DMS153 (cell line): ENCODE results near the gene ADAMTS14.

Experiments used
- DNase-seq: peaks from one replicate; lab custom pipeline; 2025; lab: John Stamatoyannopoulos, UW

ADAMTS14 gene

DNA sequence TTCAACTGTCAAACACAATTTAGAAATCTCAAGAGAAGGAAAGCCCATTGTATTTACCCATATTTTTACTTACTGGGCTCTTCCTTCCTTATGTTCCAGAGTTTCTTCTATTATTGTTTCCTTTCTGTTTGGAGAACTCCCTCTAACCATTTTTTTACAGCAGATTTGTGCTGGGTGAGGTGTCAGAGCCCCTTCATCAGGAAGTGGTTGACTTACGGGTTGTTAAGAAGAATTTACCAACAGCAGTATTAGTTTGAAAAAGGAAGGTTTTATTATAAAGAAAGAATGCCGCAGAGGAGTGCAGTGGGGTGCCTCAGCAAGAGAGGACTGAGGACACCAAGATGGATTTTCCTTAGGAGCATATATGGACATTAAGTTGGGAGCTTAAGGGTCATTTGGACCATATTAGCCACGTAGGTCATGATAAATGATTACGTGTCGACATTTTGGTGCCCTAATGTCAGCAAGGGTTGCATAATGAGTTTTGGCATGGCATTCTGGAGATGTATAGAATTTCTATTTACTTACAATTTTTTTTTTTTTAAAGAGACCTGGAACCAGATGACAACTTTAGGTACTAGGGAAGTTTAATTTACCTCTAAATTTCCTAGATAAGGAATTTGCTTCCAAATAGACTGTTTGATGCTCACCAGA is 119.2 kb downstream of the ADAMTS14 start:
- DNase-seq = no peak

DNA sequence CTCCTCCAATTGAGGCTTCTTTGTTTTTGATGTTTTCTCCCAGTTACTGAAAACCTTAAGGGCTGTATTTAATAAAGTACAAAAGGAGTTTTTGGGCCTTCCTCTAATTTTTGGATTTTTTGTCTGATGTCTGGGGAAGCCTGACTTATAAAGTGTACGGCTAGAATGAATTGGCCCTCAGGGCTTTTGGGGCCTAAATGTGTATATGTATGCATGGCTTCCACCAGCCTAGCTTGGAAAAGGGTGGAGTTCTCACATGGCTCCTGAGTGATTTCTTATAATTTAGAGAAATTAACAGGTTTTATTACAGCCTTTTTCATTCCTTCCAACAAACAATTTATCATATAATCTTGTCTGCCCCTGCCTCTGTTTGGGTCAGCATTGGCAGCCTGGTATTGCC is 123.3 kb downstream of the ADAMTS14 start:
- no peak for DNase-seq

DNA sequence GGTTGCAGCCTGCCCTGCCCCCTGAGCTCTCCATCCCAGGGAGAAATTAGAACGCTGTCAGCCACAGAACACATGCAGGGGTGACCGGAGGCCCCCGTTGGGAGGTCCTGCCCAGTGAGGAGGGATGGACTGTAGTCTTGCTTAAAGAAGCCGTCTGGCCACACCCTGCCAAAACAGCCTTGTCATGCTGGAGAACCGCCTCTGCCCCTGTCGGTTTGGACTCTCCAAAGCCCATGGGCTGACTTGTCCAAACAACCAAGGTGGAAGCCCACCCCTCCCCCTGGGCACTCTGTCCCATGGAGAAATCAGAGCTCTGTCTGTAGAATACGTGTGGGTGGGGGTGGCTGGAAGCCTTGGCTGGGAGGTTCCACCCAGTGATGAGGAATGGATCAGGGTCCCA is 125.5 kb downstream of the ADAMTS14 start:
- DNase-seq = no peak

DNA sequence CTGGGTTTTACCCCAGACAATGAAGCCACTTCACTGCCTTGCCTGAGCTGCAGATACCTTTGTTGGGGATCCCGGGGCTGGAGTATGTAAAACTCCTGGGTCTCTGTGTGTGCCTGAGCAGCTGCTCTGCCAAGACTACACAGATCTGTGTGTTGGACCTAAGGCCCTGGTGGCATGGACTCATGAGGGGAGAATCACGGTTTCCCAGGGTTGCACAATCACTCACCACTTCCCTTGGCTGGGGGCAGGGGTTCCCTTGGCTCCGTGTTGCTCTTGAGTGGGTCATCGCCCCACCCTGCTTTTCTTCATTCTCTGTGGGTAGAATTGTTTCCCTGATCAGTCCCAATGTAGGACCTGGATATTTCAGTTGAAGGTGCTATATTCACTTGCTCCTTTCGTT is 126.8 kb downstream of the ADAMTS14 start:
- no peak for DNase-seq

DNA sequence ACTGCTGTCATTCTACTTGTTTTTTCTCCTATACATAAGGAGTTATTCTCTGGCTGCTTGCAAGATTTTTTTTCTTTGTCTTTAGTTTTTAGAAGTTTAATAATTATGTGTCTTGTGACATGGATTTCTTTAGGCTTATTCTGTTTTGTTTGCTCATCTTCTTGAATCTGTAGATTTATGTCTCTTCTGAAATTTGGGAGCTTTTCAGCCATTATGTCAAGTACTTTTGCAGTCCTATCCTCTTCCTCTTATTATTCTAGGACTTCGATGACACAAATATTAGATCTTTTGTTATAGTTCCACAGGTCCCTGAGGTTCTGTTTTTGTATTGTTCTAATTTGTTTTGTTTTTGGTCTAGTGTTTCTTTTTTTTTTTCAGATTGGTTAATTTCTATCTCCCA is 129.5 kb downstream of the ADAMTS14 start:
- no peak for DNase-seq

DNA sequence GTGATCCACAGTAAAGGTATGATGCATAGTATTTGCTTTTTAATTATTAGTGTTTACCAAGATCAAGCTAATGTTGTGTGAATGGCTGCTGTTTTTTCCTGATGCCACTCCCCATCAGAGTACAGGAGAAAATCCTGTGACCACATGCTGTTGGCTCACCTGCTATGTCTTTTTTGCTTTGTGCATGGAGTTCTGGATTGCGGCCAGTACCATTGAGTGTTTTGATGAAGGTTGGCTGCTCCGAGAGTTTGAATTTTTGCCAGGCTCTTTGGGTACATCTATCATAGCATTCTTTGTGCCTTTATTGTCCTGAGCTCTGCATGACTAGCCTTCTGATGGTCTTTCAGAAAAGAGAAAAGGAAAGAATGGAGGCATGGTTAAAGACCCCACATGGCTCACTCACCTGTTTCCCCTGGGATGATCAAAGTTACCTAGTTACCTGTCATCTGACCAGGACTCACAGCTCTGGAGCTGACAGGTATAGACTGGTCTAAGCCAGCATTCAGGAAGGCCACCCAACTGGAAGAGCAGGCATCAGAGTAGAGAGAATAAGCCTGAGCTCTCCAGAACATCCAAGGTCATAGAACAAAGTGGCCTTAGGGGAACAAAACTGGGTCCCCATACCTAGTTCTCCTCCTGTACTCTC is 131.6 kb downstream of the ADAMTS14 start:
- peak; percentile 98 for DNase-seq

DNA sequence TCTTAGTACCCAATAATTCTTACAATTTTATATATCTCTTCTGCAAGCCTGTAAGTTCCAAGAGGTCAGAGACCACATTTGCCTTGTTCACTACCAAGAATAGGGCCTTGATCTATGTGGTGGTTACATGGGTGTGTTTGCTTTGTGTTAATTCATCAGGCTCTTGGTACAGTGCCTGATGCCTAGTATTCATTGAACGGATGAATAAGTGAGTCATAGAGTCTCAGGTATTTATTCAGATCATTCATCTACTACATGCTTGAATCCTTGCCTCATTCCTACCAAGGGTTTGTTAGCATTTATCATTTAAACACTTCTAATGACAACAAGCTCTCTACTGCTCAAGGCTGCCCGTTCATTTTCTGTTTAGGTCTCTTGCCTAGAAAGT is 132.1 kb downstream of the ADAMTS14 start:
- peak; percentile 41 for DNase-seq

DNA sequence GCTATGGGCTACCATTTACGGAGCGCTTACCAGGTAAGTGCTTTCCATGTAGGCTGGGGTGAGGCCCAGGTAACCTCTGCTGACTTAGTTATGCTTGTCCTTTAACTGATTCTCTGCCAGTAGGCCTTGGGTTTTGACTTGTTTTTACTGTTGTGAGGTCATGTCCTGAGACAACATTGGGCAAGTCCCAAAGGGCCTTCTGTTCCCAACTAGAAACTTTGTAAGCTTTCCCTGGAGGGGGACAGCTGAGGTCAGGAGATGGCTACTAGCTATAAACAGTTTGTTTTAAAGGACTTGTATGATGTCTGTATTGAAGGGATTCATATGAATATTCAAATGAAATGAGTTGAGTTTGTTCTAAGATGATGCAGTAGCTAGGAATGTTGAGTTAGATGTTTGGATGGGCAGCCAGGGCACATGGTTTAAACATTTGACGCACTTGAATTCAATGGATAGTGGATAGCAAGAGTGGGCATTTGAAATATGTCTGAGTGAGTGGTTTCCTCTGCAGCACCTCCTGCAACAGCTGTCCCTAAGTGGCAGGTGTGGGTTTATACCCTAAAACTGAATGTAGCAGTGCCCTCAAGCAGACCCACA is 133.4 kb downstream of the ADAMTS14 start:
- no peak for DNase-seq

DNA sequence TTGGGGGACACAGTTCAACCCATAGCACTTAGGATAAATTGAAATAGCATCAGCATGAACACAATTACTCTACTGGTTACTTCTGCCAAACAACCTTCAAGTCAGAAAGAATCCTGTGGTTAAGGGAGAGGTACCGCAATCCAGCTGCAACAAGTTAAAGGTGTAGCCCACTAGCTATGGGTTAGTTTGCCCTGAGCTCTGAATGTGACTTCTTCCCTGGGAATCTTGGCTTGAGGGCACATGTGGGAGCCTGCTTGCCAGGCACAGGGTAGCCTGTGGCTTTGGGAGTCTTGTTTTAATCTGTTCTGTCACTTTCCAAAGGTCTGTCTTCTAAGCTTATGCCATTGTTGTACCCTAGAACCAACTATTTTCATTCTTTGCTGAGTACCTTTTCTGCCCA is 134.5 kb downstream of the ADAMTS14 start:
- DNase-seq = no peak

DNA sequence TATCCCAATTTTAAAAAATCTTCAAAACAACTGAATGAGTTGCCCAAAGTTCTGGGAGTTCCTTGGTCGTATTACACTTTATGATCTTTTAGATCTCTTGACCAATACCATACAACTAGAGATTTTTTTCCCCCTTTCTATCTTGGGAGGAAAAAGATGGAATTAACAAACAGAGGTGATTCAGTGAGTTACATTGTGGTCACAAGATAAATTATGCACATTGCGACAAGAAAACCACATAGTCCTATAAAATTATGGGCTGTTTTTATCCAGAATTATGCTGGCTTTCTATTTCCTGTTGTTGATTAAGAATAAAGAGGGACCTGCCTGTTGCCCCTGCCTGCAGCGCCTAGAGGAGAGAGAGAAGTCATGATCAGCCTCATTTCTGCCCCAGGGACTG is 135.2 kb downstream of the ADAMTS14 start:
- no peak for DNase-seq

DNA sequence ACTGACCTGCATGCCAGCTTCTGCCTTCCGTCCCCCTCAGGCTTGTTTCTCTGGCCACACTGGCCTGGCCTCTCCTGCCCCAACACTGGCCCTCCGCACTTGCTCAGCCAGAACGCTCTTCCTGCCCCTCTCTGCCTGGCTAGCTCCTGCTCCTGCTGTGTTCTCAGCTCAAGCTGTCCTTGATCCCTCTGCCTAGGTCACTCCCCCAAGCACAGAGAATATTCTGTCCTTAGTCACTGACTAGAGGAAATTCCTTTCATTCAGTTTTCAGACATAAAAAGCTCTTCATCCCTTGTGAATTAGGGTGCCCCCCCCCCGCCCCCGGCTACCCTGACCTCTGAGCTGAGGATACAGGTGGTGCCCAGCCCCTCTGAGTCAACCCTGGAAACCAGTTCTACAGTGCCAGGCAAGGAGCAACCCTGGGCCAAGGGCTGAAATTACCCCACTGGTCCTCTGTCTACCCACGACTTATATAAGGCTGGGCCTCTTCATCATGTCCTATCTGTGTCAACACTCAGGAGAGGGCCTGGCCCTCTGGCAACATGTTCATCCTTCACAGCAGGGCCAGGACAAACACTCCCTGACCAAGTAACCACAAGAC is 136.8 kb downstream of the ADAMTS14 start:
- DNase-seq = no peak

DNA sequence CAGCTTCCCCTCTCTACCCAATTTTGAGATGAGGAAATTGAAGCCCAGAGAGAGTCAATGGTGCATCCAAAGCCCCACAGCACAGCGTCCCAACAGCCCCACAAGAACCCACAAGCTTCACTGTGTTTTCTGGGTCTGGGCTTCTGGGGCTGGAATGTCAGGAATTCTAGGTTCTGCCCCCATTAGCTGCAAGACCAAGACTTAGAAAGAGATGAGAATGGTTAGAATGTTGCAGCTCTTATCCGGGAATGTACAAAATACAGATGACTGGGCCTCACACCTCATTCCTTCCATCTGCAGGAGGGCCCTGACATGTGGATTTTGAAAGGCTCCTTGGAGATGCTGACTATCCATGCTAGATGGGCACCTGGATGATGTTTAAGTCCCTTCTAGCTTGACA is 137.4 kb downstream of the ADAMTS14 start:
- DNase-seq = no peak

DNA sequence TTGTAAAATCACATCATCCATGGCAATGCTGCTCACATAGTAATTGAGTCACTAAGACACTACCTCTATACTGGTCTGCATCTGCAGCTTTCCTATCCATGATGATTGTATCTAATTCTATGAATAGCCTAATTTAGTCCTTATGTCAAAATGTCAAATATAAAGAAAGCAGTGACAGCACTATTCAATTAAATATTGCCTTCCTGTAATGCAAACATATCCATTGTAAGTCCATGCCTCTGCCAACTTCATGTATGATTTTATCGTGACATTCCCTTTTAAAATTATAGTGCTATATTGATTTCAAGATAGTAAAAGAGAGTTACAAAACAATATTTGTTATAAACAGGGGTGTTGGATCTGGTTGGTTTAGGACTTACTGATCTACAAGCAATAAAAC is 138.7 kb downstream of the ADAMTS14 start:
- DNase-seq = no peak

DNA sequence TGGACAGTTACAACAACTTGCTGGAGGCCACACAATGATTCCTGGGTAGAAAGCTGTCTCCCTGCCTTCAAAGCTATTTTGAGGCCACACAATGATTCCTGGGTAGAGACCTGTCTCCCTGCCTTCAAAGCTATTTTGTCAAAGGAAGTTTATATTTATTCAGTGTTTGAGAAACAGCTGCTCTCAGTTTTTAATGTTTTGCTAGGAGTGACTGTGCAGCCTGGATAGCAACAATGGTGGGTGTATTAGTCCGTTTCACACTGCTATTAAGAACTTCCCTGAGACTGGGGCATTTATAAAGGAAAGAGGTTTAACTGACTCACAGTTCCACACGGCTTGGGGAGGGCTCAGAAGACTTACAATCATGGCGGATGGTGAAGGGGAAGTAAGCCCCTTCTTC is 139.6 kb downstream of the ADAMTS14 start:
- peak; percentile 12 for DNase-seq
